ENCODE data around the gene CLIC5.

The CLIC5 gene

GRCh38 chr6:45970326-45970725 lies 45.3 kb downstream of the CLIC5 start:
- Histone ChIP-seq H3K27me3 (ENCODE audit: insufficient read depth, poor library complexity, severe bottlenecking) (no peaks in the 10 kb centered on the region), H3K27ac (replicated peaks) (no peak overlapping the region), H3K4me3 (replicated peaks; ENCODE audit: insufficient read depth, low read length) (no peak overlapping the region)
- TF ChIP-seq, protein P1, sequence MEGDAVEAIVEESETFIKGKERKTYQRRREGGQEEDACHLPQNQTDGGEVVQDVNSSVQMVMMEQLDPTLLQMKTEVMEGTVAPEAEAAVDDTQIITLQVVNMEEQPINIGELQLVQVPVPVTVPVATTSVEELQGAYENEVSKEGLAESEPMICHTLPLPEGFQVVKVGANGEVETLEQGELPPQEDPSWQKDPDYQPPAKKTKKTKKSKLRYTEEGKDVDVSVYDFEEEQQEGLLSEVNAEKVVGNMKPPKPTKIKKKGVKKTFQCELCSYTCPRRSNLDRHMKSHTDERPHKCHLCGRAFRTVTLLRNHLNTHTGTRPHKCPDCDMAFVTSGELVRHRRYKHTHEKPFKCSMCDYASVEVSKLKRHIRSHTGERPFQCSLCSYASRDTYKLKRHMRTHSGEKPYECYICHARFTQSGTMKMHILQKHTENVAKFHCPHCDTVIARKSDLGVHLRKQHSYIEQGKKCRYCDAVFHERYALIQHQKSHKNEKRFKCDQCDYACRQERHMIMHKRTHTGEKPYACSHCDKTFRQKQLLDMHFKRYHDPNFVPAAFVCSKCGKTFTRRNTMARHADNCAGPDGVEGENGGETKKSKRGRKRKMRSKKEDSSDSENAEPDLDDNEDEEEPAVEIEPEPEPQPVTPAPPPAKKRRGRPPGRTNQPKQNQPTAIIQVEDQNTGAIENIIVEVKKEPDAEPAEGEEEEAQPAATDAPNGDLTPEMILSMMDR (IDR thresholded peaks at IDR 0.05; ENCODE audit: insufficient read depth, low read length), result no peak
- no peak for TF ChIP-seq REST (IDR thresholded peaks at IDR 0.05; ENCODE audit: insufficient replicate concordance, low read depth)
- no peak for TF ChIP-seq GABPA (IDR thresholded peaks at IDR 0.05; ENCODE audit: low read depth)
- no peak for TF ChIP-seq POLR2AphosphoS5 (IDR thresholded peaks at IDR 0.05; ENCODE audit: low read depth)
- peak; percentile 72 for TF ChIP-seq SPI1 (IDR thresholded peaks at IDR 0.05; ENCODE audit: borderline replicate concordance, low read depth)
- no peak for DNase-seq (ENCODE audit: low read depth in 1 of 2, low spot score in 1 of 2)

DNA sequence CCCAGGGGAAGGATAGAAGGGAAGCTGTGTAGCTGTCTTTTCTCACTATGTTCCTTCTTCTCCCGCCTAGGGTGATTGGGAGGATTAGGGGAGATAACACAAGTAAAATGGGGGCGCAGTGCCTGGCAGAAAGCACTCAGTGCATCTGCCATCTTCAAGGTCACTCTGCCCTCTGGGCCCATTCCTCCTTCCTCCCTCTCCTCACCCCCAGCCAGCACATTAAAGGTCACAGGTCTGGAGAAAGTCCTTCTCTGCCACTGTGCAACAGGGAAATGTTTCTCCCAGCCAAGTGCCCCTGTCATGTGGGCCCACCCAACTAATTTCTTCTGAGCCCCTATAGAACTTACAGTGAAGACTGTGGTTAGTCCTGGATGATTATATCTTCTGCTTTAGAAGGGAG lies 45.8 kb downstream of the CLIC5 start:
- no peak for DNase-seq (ENCODE audit: low read depth in 1 of 2, low spot score in 1 of 2)
- no peak overlapping the region for H3K4me3 ChIP-seq (replicated peaks; ENCODE audit: insufficient read depth, low read length)
- H3K27me3 ChIP-seq (ENCODE audit: insufficient read depth, poor library complexity, severe bottlenecking), result no peaks in the 10 kb centered on the region
- no peak for TF ChIP-seq SPI1 (IDR thresholded peaks at IDR 0.05; ENCODE audit: borderline replicate concordance, low read depth)
- no peak for TF ChIP-seq POLR2AphosphoS5 (IDR thresholded peaks at IDR 0.05; ENCODE audit: low read depth)
- TF ChIP-seq GABPA (IDR thresholded peaks at IDR 0.05; ENCODE audit: low read depth), result no peak
- TF ChIP-seq, protein P1 (IDR thresholded peaks at IDR 0.05; ENCODE audit: insufficient read depth, low read length), result no peak
- TF ChIP-seq REST (IDR thresholded peaks at IDR 0.05; ENCODE audit: insufficient replicate concordance, low read depth), result no peak
- H3K27ac ChIP-seq (replicated peaks), result no peak overlapping the region

GRCh38 chr6:45969026-45969425 lies 46.6 kb downstream of the CLIC5 start:
- TF ChIP-seq POLR2AphosphoS5 (IDR thresholded peaks at IDR 0.05; ENCODE audit: low read depth) (no peak), REST (IDR thresholded peaks at IDR 0.05; ENCODE audit: insufficient replicate concordance, low read depth) (no peak), GABPA (IDR thresholded peaks at IDR 0.05; ENCODE audit: low read depth) (no peak), SPI1 (IDR thresholded peaks at IDR 0.05; ENCODE audit: borderline replicate concordance, low read depth) (no peak)
- TF ChIP-seq, protein P1 (IDR thresholded peaks at IDR 0.05; ENCODE audit: insufficient read depth, low read length), result no peak
- DNase-seq (ENCODE audit: low read depth in 1 of 2, low spot score in 1 of 2), result no peak
- H3K27me3 ChIP-seq (ENCODE audit: insufficient read depth, poor library complexity, severe bottlenecking), result no peaks in the 10 kb centered on the region

More at GRCh38 chr6:45969026-45969425, 46.6 kb downstream of the CLIC5 start:
- Histone ChIP-seq H3K4me3 (replicated peaks; ENCODE audit: insufficient read depth, low read length) (no peak overlapping the region), H3K27ac (replicated peaks) (no peak overlapping the region)

All from HL-60 (cell line).